Measurements from ENCODE around the gene CBR3. TPM values are rescaled to one million over a fixed set of nuclear protein-coding genes. Genes with fewer than 3 reads are reported as not detected.

The CBR3 gene
- total and polyA plus RNA-seq, 2 donors (not counting 1 experiment from before 2014, with no cell fraction given): 1.9 to 11.3 TPM

DNA sequence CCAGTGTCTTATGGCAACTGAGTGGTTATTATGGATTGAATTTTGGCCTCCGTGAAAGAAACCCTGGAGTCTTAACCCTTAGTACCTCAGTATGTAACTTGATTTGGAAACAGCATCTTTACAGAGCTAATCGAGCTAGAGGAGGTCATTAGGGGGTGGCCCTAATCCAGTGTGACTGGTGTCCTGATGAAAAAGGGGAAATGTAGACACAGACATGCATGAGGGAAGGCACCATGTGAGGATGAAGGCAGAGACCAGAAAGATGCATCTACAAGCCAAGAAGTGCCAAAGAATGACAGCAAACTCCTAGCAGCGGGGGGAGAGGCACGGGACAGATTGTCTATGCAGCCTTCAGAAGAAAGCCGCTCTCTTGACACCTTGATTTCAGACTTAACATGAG is 36.5 kb downstream of the CBR3 start:
- ChIA-PET POLR2A (no interaction called here), CTCF (interaction anchor here (1.0 kb wide), 1 partner anchor 30 kb away, joined by 3 read pairs; no protein-coding TSS in a partner anchor)
- Histone ChIP-seq H3K9ac (ENCODE audit: low read length) (no peak overlapping the region), H3K36me3 (replicated peaks in 1 of 2; ENCODE audit: control extremely low read depth in 1 of 2, control insufficient read depth in 1 of 2, extremely low read depth in 1 of 2, insufficient read depth in 2 of 2, low read length in 1 of 2) (peaks cover under 1 to 48% of the 10 kb centered on the region in 2 experiments), H3K79me2 (ENCODE audit: control insufficient read depth, insufficient read depth, low read length) (peaks cover 48% of the 10 kb centered on the region), H3K9me3 (ENCODE audit: control extremely low read depth in 1 of 3, control insufficient read depth in 2 of 3, insufficient read depth in 1 of 3, low read length in 2 of 3) (no peaks in the 10 kb centered on the region), H3K4me1 (ENCODE audit: control insufficient read depth in 2 of 2, insufficient read depth in 2 of 2, low read length in 2 of 2) (peaks cover 4 to 12% of the 10 kb centered on the region in 2 donors), H3K27me3 (replicated peaks in 1 of 4; ENCODE audit: control extremely low read depth in 1 of 4, control insufficient read depth in 3 of 4, insufficient read depth in 4 of 4, low read length in 3 of 4) (no peaks in the 10 kb centered on the region), H4K20me1 (ENCODE audit: control insufficient read depth, insufficient read depth, low read length, poor library complexity, severe bottlenecking) (peaks cover 20% of the 10 kb centered on the region), H3K27ac (ENCODE audit: low read length in 2 of 2) (no peak overlapping the region), H2AFZ (ENCODE audit: insufficient read depth, low read depth, low read length, poor library complexity, severe bottlenecking) (no peak overlapping the region), H3K4me2 (replicated peaks; ENCODE audit: low read depth, low read length, poor library complexity, severe bottlenecking) (no peak overlapping the region), H3K4me3 (ENCODE audit: control extremely low read depth in 1 of 5, extremely low read depth in 1 of 5, insufficient read depth in 1 of 5, low read depth in 2 of 5, low read length in 4 of 5) (no peak overlapping the region)
- no peak for DNase-seq
- WGBS (ENCODE audit: insufficient coverage): 82% methylated on average over 3 of the region's 5 CpGs
- Mint-ChIP-seq H3K9me3 (ENCODE audit: insufficient read depth) (no peaks in the 10 kb centered on the region), H3K27ac (peak overlapping the region; percentile 58), H3K4me1 (peaks cover 19% of the 10 kb centered on the region), H3K27me3 (no peaks in the 10 kb centered on the region), H3K4me3 (no peak overlapping the region)
- TF ChIP-seq EZH2 (IDR thresholded peaks at IDR 0.05; ENCODE audit: borderline replicate concordance, insufficient read depth, low read depth, low read length, poor library complexity, severe bottlenecking): no peak
- TF ChIP-seq, protein P1, sequence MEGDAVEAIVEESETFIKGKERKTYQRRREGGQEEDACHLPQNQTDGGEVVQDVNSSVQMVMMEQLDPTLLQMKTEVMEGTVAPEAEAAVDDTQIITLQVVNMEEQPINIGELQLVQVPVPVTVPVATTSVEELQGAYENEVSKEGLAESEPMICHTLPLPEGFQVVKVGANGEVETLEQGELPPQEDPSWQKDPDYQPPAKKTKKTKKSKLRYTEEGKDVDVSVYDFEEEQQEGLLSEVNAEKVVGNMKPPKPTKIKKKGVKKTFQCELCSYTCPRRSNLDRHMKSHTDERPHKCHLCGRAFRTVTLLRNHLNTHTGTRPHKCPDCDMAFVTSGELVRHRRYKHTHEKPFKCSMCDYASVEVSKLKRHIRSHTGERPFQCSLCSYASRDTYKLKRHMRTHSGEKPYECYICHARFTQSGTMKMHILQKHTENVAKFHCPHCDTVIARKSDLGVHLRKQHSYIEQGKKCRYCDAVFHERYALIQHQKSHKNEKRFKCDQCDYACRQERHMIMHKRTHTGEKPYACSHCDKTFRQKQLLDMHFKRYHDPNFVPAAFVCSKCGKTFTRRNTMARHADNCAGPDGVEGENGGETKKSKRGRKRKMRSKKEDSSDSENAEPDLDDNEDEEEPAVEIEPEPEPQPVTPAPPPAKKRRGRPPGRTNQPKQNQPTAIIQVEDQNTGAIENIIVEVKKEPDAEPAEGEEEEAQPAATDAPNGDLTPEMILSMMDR (IDR thresholded peaks at IDR 0.05): no peak
- ATAC-seq (ENCODE audit: low read depth): no peak
- intact Hi-C loops (cut with micrococcal nuclease): no loop called here

DNA sequence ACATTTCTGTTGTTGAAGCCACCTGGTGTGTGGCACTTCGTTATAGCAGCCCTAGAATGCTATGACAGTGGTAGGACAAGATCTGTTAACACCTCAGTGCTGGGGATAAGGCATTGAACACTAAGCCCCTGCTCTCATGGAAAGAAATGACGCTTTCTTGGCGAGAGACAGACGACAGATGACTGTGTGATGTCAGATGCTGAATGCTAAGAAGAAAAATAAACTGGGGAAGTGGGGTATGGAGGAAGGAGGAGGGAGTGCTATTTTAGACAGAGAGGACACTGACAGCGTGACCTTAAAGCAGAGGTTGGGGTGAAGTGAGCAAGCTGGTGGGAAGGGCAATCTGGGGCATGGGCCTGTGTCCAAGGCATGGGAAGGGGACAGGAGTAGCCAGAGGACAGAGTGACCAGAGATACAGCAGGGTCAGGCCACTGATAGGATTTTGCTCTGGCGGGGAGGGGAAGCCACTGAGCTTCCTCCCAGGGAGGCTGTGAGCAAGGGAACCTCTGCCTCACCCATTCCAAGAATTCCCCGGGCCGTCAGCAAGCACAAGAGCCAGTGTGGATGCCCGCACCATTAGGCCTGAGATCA is 37.0 kb downstream of the CBR3 start:
- H3K27ac ChIP-seq (ENCODE audit: low read length in 2 of 2): no peak overlapping the region
- DNase-seq (no peak), ATAC-seq (ENCODE audit: low read depth) (no peak)
- H3K4me2 ChIP-seq (replicated peaks; ENCODE audit: low read depth, low read length, poor library complexity, severe bottlenecking): no peak overlapping the region
- H3K27ac Mint-ChIP-seq: peak overlapping the region; percentile 58
- H3K4me3 ChIP-seq (ENCODE audit: control extremely low read depth in 1 of 5, extremely low read depth in 1 of 5, insufficient read depth in 1 of 5, low read depth in 2 of 5, low read length in 4 of 5): no peak overlapping the region
- H3K4me1 ChIP-seq (ENCODE audit: control insufficient read depth in 2 of 2, insufficient read depth in 2 of 2, low read length in 2 of 2): peaks cover 4 to 12% of the 10 kb centered on the region in 2 donors
- no peak overlapping the region for H2AFZ ChIP-seq (ENCODE audit: insufficient read depth, low read depth, low read length, poor library complexity, severe bottlenecking)
- H3K36me3 ChIP-seq (replicated peaks in 1 of 2; ENCODE audit: control extremely low read depth in 1 of 2, control insufficient read depth in 1 of 2, extremely low read depth in 1 of 2, insufficient read depth in 2 of 2, low read length in 1 of 2): peaks cover 2 to 46% of the 10 kb centered on the region in 2 experiments
- no peak overlapping the region for H3K4me3 Mint-ChIP-seq
- TF ChIP-seq, protein P1 (IDR thresholded peaks at IDR 0.05): no peak
- TF ChIP-seq EZH2 (IDR thresholded peaks at IDR 0.05; ENCODE audit: borderline replicate concordance, insufficient read depth, low read depth, low read length, poor library complexity, severe bottlenecking): no peak
- peaks cover 25% of the 10 kb centered on the region for H4K20me1 ChIP-seq (ENCODE audit: control insufficient read depth, insufficient read depth, low read length, poor library complexity, severe bottlenecking)
- CTCF ChIA-PET: no interaction called here
- no peaks in the 10 kb centered on the region for H3K27me3 Mint-ChIP-seq
- POLR2A ChIA-PET: no interaction called here
- no peaks in the 10 kb centered on the region for H3K27me3 ChIP-seq (replicated peaks in 1 of 4; ENCODE audit: control extremely low read depth in 1 of 4, control insufficient read depth in 3 of 4, insufficient read depth in 4 of 4, low read length in 3 of 4)
- no peaks in the 10 kb centered on the region for H3K9me3 ChIP-seq (ENCODE audit: control extremely low read depth in 1 of 3, control insufficient read depth in 2 of 3, insufficient read depth in 1 of 3, low read length in 2 of 3)
- 85% methylated on average over 9 of the region's 9 CpGs for WGBS (ENCODE audit: insufficient coverage)
- peaks cover 53% of the 10 kb centered on the region for H3K79me2 ChIP-seq (ENCODE audit: control insufficient read depth, insufficient read depth, low read length)
- no peak overlapping the region for H3K9ac ChIP-seq (ENCODE audit: low read length)
- H3K4me1 Mint-ChIP-seq: peaks cover 19% of the 10 kb centered on the region
- intact Hi-C loops (cut with micrococcal nuclease): no loop called here
- no peaks in the 10 kb centered on the region for H3K9me3 Mint-ChIP-seq (ENCODE audit: insufficient read depth)
